Bronchial epithelial cell (primary cell): Measurements from ENCODE around the gene PRICKLE3. TPM values are rescaled to one million over a fixed set of nuclear protein-coding genes. Genes with fewer than 3 reads are reported as not detected.
"Not testable (repeated sequence)": the region's sequence is repeated elsewhere in the genome, so short reads cannot be mapped to it uniquely, and the experiment has no call there.

Experiments
- DNase-seq: peaks from one replicate; pipeline ENCODE4 v3.0.0-alpha.2; 2010; ENCODE audit warnings: low read depth
- FAIRE-seq: peaks from 2 replicates; lab custom pipeline; 2011; peaks lifted over from hg19 to GRCh38; lab: Jason Lieb, UNC
- H3K27me3 ChIP-seq: 2 replicates; pipeline ENCODE4 v1.5.1; 2011; ENCODE audit warnings: low read length; ENCODE audit not compliant: control insufficient read depth, insufficient read depth
- H3K36me3 ChIP-seq: 2 replicates; pipeline ENCODE4 v1.5.1; 2011; ENCODE audit warnings: low read length; ENCODE audit not compliant: control insufficient read depth, insufficient read depth
- H3K4me3 ChIP-seq: 2 replicates; pipeline ENCODE4 v1.5.1; 2011; ENCODE audit warnings: mild to moderate bottlenecking, low read depth, low read length, control low read depth
- CTCF ChIP-seq: IDR thresholded peaks from 2 replicates; pipeline ENCODE4 v1.5.1; 2011; ENCODE audit warnings: mild to moderate bottlenecking, moderate library complexity, low read length, control low read depth, inconsistent platforms; ENCODE audit not compliant: insufficient read depth, severe bottlenecking
- total RNA-seq: library from RNA; depleted of rRNA; stranded (reverse); fragments of >200 nt; gene quantifications from 2 replicates; pipeline ENCODE4 v1.2.1, GENCODE V29; 2014

PRICKLE3 gene
- total RNA-seq, 1 donor from 2014 or later: 12.1 TPM

DNA sequence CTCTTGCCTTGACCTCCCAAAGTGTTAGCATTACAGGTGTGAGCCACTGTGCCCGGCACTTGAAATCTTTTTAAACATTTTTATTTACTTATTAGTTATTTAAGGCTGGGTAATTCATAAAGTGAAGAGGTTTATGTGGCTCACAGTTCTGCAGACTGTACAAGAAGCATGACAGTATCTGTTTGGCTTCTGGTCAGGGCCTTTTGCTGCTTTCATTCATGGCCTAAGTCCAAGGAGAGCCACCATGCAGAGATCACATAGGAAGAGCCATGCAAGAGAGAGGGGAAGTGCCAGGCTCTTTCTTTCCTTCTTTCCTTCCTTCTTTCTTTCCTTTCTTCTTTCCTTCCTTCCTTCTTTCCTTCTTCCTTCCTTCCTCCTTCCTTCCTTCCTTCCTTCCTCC, 52.4 kb downstream of the PRICKLE3 start:
- DNase-seq: no peak
- no peak for FAIRE-seq
- Histone ChIP-seq H3K4me3 (no peak overlapping the region), H3K27me3 (no peaks in the 10 kb centered on the region), H3K36me3 (no peaks in the 10 kb centered on the region)
- no peak for TF ChIP-seq CTCF

GRCh38 chrX:49132275-49132674, 53.9 kb downstream of the PRICKLE3 start:
- not testable (repeated sequence) for H3K36me3 ChIP-seq, FAIRE-seq, DNase-seq, H3K27me3 ChIP-seq, H3K4me3 ChIP-seq

DNA sequence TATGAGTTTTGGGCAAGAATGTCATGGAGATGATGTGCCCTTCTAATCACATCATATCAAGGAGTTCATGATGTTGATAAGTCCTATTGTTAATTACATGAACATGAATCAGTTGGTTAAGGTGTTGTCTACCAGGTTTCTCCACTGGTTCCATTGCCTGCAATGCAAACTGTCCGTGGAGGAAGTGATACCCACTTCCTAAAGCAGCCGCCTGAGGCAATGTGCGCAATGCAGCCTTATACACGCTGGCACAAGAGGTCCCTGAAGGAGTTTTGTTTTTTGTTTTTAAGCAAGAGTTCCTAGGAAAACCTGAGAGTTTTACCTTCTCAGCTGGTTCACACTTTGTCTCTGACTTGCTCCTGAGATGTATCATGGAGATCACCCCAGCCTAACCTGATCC, 56.7 kb downstream of the PRICKLE3 start:
- DNase-seq: no peak
- no peak for FAIRE-seq
- Histone ChIP-seq H3K36me3 (no peaks in the 10 kb centered on the region), H3K27me3 (no peaks in the 10 kb centered on the region), H3K4me3 (no peak overlapping the region)
- no peak for TF ChIP-seq CTCF

DNA sequence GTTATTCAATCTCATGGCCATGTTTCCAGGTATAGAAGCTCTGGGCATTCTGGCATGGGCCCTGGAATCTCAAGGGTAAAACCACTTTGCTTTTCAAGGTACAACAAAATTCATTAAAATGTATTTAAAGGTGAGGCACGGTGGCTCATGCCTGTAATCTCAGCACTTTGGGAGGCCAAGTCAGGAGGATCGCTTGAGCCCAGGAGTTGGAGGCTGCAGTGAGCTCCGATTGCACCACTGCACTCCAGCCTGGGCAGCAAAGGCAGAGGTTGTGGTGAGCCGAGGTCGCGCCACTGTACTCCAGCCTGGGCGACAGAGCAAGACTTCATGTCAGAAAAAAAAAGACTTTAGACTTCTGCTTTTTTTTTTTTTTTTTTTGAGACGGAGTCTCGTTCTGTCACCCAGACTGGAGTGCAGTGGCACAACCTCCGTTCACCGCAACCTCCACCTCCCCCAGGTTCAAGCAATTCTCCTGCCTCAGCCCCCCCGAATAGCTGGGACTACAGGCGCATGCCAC, 58.4 kb downstream of the PRICKLE3 start:
- not testable (repeated sequence) for FAIRE-seq, H3K27me3 ChIP-seq, H3K4me3 ChIP-seq, H3K36me3 ChIP-seq, DNase-seq

Other genes with a start within 250 kb of the PRICKLE3 start
- gene OTUD5, start 228.8 kb downstream of the PRICKLE3 start, total RNA-seq: 18.4 and 23.0 TPM in 2 replicates
- gene KCND1, start 214.5 kb downstream of the PRICKLE3 start, total RNA-seq: 0.26 and 0.64 TPM in 2 replicates
- gene GRIPAP1, start 184.1 kb downstream of the PRICKLE3 start, total RNA-seq: 24.5 and 35.8 TPM in 2 replicates
- 8.7 and 14.8 TPM in 2 replicates for gene TFE3, start 143.0 kb downstream of the PRICKLE3 start, total RNA-seq
- gene CCDC120, start 127.4 kb downstream of the PRICKLE3 start, total RNA-seq: 1.1 and 2.2 TPM in 2 replicates
- 1.7 and 2.6 TPM in 2 replicates for gene PRAF2, start 112.4 kb downstream of the PRICKLE3 start, total RNA-seq
- gene WDR45, start 106.5 kb downstream of the PRICKLE3 start, total RNA-seq: 38.5 and 42.1 TPM in 2 replicates
- gene GPKOW, start 62.6 kb downstream of the PRICKLE3 start, total RNA-seq: 22.6 and 31.4 TPM in 2 replicates
- gene MAGIX, start 23.6 kb downstream of the PRICKLE3 start, total RNA-seq: 3.7 and 4.6 TPM in 2 replicates
- gene PLP2, start 14.5 kb downstream of the PRICKLE3 start, total RNA-seq: 16.8 and 20.4 TPM in 2 replicates
- gene SYP, start 13.8 kb upstream of the PRICKLE3 start, total RNA-seq: under 0.01 TPM in 2 replicates
- gene CACNA1F, start 47.0 kb upstream of the PRICKLE3 start, total RNA-seq: under 0.01 TPM in 2 replicates
- 8.2 and 10.6 TPM in 2 replicates for gene CCDC22, start 49.1 kb upstream of the PRICKLE3 start, total RNA-seq
- not detected in 2 replicates for gene FOXP3, start 78.3 kb upstream of the PRICKLE3 start, total RNA-seq
- 1.8 and 2.9 TPM in 2 replicates for gene PPP1R3F, start 83.4 kb upstream of the PRICKLE3 start, total RNA-seq
- gene GAGE10, start 117.3 kb upstream of the PRICKLE3 start, total RNA-seq: not detected in 2 replicates
- not detected in 2 replicates for gene GAGE12J, start 135.7 kb upstream of the PRICKLE3 start, total RNA-seq
- gene GAGE13, start 145.2 kb upstream of the PRICKLE3 start, total RNA-seq: not detected in 2 replicates